ENCODE measurements around the gene SMIM13.

SMIM13 gene

GRCh38 chr6:11177271-11177670 lies 83.6 kb downstream of the SMIM13 start:
- no peak for TF ChIP-seq CTCF (IDR thresholded peaks at IDR 0.05; ENCODE audit: low read depth, low read length, missing control alignments)
- no peak overlapping the region for H3K4me3 ChIP-seq (ENCODE audit: low read depth, low read length)
- no peak for DNase-seq (ENCODE audit: low read depth)

- no peak for DNase-seq (ENCODE audit: low read depth)
- no peak for TF ChIP-seq CTCF (IDR thresholded peaks at IDR 0.05; ENCODE audit: low read depth, low read length, missing control alignments)
These were observed 85.4 kb downstream of the SMIM13 start for GRCh38 chr6:11179088-11179418.

DNA sequence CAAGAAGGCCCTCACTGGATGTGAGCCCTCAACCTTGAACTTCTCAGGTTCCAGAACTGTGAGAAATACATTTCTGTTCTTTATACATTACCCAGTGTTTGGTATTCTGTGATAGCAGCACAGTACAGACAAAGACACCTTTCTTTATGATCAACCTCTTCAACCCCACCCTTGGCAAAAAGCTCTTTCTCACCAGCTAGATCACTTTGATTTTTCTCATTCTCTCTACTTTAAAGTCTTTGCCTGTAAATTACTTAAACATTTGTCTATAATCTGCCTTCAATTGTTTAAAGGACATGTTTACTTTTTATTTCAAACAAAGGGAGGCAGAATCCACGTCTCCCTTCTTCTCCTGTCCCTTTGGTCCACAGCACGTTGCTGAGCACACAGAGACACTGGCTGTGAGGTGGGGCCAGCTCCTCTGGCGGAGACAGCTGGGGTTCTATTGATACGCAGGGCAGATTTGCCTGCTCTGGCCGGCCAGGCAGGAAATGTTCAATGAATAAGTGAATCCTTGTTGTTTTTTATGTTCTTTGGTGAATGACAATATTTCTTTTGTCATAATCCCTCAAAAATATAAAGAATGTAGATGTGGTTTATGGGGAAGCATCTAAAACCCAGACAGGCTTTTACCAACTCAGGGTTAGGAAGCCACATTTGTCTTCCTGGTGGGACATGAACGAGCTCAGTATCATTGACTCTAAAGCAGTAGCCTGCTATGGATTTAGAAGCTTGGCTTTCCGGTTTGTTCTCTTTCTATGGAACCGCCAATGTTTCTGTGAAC lies 86.0 kb downstream of the SMIM13 start:
- no peak overlapping the region for H3K4me3 ChIP-seq (ENCODE audit: low read depth, low read length)
- no peak for DNase-seq (ENCODE audit: low read depth)
- no peak for TF ChIP-seq CTCF (IDR thresholded peaks at IDR 0.05; ENCODE audit: low read depth, low read length, missing control alignments)

More at GRCh38 chr6:11179088-11179418, 85.4 kb downstream of the SMIM13 start:
- no peak overlapping the region for H3K4me3 ChIP-seq (ENCODE audit: low read depth, low read length)

DNA sequence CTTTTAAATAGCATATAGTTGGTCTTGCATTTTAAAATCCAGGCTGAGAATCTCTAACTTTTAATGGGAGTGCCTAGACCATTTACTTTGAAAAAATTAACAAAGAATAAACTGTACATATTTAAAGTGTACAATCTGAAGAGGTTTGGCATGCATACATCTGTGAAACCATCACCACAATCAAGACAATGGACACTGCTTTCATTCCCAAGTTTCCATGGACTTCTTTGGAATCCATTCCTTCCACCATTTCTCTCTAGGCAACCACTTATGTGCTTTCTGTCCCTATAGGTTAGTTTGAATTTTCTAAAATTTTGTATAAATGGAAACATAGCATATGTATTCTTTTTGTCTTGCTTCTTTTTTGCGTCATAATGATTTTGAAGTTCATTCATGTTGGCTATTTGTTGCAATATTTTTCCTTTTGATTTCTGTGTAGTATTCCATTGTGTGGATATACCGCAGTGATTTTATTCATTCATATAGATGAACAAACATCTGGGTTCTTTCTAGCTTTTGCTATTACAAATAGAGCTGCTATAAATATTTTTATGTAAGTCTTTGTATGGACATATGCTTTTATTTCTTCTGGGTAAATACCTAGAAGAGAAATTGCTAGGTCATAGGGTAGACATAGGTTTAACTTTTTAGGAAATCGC lies 88.0 kb downstream of the SMIM13 start:
- H3K4me3 ChIP-seq (ENCODE audit: low read depth, low read length), result no peak overlapping the region
- DNase-seq (ENCODE audit: low read depth), result no peak
- no peak for TF ChIP-seq CTCF (IDR thresholded peaks at IDR 0.05; ENCODE audit: low read depth, low read length, missing control alignments)

DNA sequence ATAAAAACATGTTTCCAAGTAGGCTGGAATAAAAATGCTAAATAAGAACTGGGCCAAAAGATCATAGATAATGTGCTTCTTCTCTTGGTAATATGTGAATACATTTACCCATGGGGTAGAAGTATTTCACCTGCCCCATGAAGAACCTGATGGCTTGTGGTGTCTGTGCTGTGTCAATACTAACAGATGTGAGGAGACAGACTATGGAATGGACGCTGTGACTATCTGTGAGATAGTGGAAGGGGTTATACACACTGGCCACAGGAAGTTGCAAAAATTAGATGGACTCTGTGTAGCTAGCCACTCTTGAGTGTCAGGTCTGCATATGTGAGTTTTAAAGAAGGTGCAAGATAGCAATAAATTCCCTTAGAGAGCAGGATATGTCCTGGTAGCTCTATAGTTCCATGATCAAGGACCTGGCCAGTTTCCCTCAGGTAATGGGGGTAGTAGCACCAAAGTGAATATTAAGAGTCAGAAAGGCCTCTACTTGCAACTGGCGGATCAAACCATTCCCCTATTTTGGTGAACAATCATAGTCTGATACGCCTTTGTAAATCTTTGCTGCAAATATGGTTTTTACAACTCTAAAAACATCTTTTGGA lies 90.2 kb downstream of the SMIM13 start:
- no peak for TF ChIP-seq CTCF (IDR thresholded peaks at IDR 0.05; ENCODE audit: low read depth, low read length, missing control alignments)
- H3K4me3 ChIP-seq (ENCODE audit: low read depth, low read length), result no peak overlapping the region
- no peak for DNase-seq (ENCODE audit: low read depth)

GRCh38 chr6:11185204-11185842 lies 91.7 kb downstream of the SMIM13 start:
- DNase-seq (ENCODE audit: low read depth), result no peak
- TF ChIP-seq CTCF (IDR thresholded peaks at IDR 0.05; ENCODE audit: low read depth, low read length, missing control alignments), result no peak
- no peak overlapping the region for H3K4me3 ChIP-seq (ENCODE audit: low read depth, low read length)
